Tibial artery (tissue), 4 donors: ENCODE results near the gene ANGEL1.

Experiments
- DNase-seq, 2 donors: peaks; one replicate each; pipeline ENCODE4 v3.0.0-alpha.2; 2019
- H3K27ac ChIP-seq, 2 donors: fragments of 200-600 bp; sonication (generic) in 1 of 2; 1 replicate in 1 of 2; 2 replicates in 1 of 2; pipeline ENCODE4 v1.5.1; 2018 to 2019; ENCODE audit warnings: mild to moderate bottlenecking in 1 of 2
- H3K27me3 ChIP-seq, 2 donors: fragments of 200-600 bp; sonication (generic) in 1 of 2; one replicate each; pipeline versions ENCODE4 v1.5.1 to v1.6.0; 2016 to 2019
- H3K36me3 ChIP-seq, 3 donors: fragments of 200-600 bp; sonication (generic) in 2 of 3; one replicate each; pipeline ENCODE4 v1.5.1; 2016 to 2019; ENCODE audit warnings: mild to moderate bottlenecking in 2 of 3
- H3K4me1 ChIP-seq, 4 donors: fragments of 200-600 bp; sonication (generic) in 2 of 4; 1 replicate in 3 of 4; 2 replicates in 1 of 4; pipeline ENCODE4 v1.5.1; 2016 to 2019
- H3K4me3 ChIP-seq, 2 donors: fragments of 200-600 bp; sonication (generic) in 1 of 2; 1 replicate in 1 of 2; 2 replicates in 1 of 2; pipeline ENCODE4 v1.5.1; 2018 to 2019; ENCODE audit warnings: mild to moderate bottlenecking in 2 of 2
- H3K9me3 ChIP-seq, 3 donors: fragments of 200-600 bp; sonication (generic) in 1 of 3; one replicate each; pipeline ENCODE4 v1.5.1; 2016 to 2019
- CTCF ChIP-seq, 2 experiments: fragments of 200-600 bp in 1 of 2; fragments of 450-650 bp in 1 of 2; IDR thresholded peaks; one replicate each; pipeline ENCODE4 v1.5.1; 2017 to 2019; ENCODE audit warnings: antibody characterized with exemption in 2 of 2, mild to moderate bottlenecking in 1 of 2, moderate library complexity in 1 of 2
- intact Hi-C: fragments of 100-400 bp; cut with DNase I; formaldehyde crosslinking; loops from one replicate; pipeline ENCODE4 v1.15.0; 2023; ENCODE audit warnings: low total_unique reads

ANGEL1 gene

GRCh38 chr14:76778546-76779215, 34.0 kb downstream of the ANGEL1 start:
- Histone ChIP-seq H3K36me3 (peaks cover 10 to 58% (median 38%) of the 10 kb centered on the region in 3 donors), H3K4me1 (peaks cover 0 to 51% (median 36%) of the 10 kb centered on the region in 4 donors), H3K27ac (no peak overlapping the region), H3K9me3 (no peaks in the 10 kb centered on the region), H3K27me3 (no peaks in the 10 kb centered on the region), H3K4me3 (no peak overlapping the region)
- intact Hi-C loops: no loop called here
- no peak for DNase-seq
- TF ChIP-seq CTCF (IDR thresholded peaks at IDR 0.05): no peak

GRCh38 chr14:76777721-76778120, 35.0 kb downstream of the ANGEL1 start:
- Histone ChIP-seq H3K36me3 (peaks cover 10 to 58% (median 38%) of the 10 kb centered on the region in 3 donors), H3K27me3 (no peaks in the 10 kb centered on the region), H3K4me3 (no peak overlapping the region), H3K4me1 (peaks cover 0 to 51% (median 40%) of the 10 kb centered on the region in 4 donors), H3K9me3 (no peaks in the 10 kb centered on the region), H3K27ac (no peak overlapping the region)
- intact Hi-C loops: no loop called here
- TF ChIP-seq CTCF (IDR thresholded peaks at IDR 0.05): no peak
- DNase-seq: no peak

- no peak for DNase-seq
- no peak for TF ChIP-seq CTCF (IDR thresholded peaks at IDR 0.05)
- Histone ChIP-seq H3K4me3 (no peak overlapping the region), H3K36me3 (peaks cover 10 to 49% (median 38%) of the 10 kb centered on the region in 3 donors), H3K9me3 (no peaks in the 10 kb centered on the region), H3K27ac (no peak overlapping the region), H3K27me3 (no peaks in the 10 kb centered on the region), H3K4me1 (peaks cover 0 to 51% (median 44%) of the 10 kb centered on the region in 4 donors)
- intact Hi-C loops: no loop called here
Observed at GRCh38 chr14:76776428-76777251, 36.0 kb downstream of the ANGEL1 start.

- TF ChIP-seq CTCF (IDR thresholded peaks at IDR 0.05): no peak
- peaks cover 0 to 51% (median 44%) of the 10 kb centered on the region in 4 donors for H3K4me1 ChIP-seq
- intact Hi-C loops: no loop called here
- no peak overlapping the region for H3K4me3 ChIP-seq
- no peaks in the 10 kb centered on the region for H3K27me3 ChIP-seq
- H3K36me3 ChIP-seq: peaks cover 10 to 44% (median 38%) of the 10 kb centered on the region in 3 donors
- H3K9me3 ChIP-seq: no peaks in the 10 kb centered on the region
- DNase-seq: peak in 1 of 2 donors; percentile 65
- H3K27ac ChIP-seq: peak overlapping the region in 1 of 2 donors; percentile 89
Observed at GRCh38 chr14:76775695-76776427, 36.8 kb downstream of the ANGEL1 start.

GRCh38 chr14:76774821-76775694, 37.6 kb downstream of the ANGEL1 start:
- Histone ChIP-seq H3K4me3 (no peak overlapping the region), H3K4me1 (peaks cover 0 to 51% (median 41%) of the 10 kb centered on the region in 4 donors), H3K27me3 (no peaks in the 10 kb centered on the region), H3K36me3 (peaks cover 10 to 44% (median 38%) of the 10 kb centered on the region in 3 donors), H3K27ac (peak overlapping the region; percentile 89 to 97), H3K9me3 (no peaks in the 10 kb centered on the region)
- intact Hi-C loops: no loop called here
- no peak for TF ChIP-seq CTCF (IDR thresholded peaks at IDR 0.05)
- peak in 1 of 2 donors; percentile 56 for DNase-seq
